Cerebellar nuclear complex (tissue), 1 donor: ENCODE results near the gene KRTAP10-2.

ENCODE experiments used
- DNase-seq, 2 experiments: peaks; one replicate each; lab custom pipeline; 2025; lab: John Stamatoyannopoulos, UW

The KRTAP10-2 gene

GRCh38 chr21:44539991-44540666, 11.2 kb downstream of the KRTAP10-2 start, which contains the start of gene KRTAP10-1:
TSS of gene KRTAP10-1 (minus strand) at chr21:44540195. CDS start at chr21:44540150, 45 bp downstream.
- no peak for DNase-seq

GRCh38 chr21:44539046-44539445, 12.3 kb downstream of the KRTAP10-2 start:
- DNase-seq = no peak

- no peak for DNase-seq
These were observed 13.1 kb downstream of the KRTAP10-2 start for GRCh38 chr21:44537930-44538911.

GRCh38 chr21:44535963-44536362, 15.3 kb downstream of the KRTAP10-2 start:
- no peak for DNase-seq

GRCh38 chr21:44534688-44535087, 16.6 kb downstream of the KRTAP10-2 start:
- no peak for DNase-seq

GRCh38 chr21:44533891-44534627, 17.2 kb downstream of the KRTAP10-2 start:
- no peak for DNase-seq

- DNase-seq = no peak
These were observed 18.0 kb downstream of the KRTAP10-2 start for GRCh38 chr21:44533121-44533890.

- no peak for DNase-seq
These were observed 18.6 kb downstream of the KRTAP10-2 start for GRCh38 chr21:44532712-44533111.

GRCh38 chr21:44531606-44532564, 19.4 kb downstream of the KRTAP10-2 start:
- DNase-seq = no peak

- DNase-seq = no peak
These were observed 20.3 kb downstream of the KRTAP10-2 start for GRCh38 chr21:44530903-44531605.

- DNase-seq = no peak
These were observed 20.9 kb downstream of the KRTAP10-2 start for GRCh38 chr21:44530221-44530902.

GRCh38 chr21:44529503-44530125, 21.7 kb downstream of the KRTAP10-2 start:
- no peak for DNase-seq

GRCh38 chr21:44529011-44529421, 22.3 kb downstream of the KRTAP10-2 start:
- DNase-seq = no peak

GRCh38 chr21:44528634-44528995, 22.7 kb downstream of the KRTAP10-2 start:
- DNase-seq = no peak

GRCh38 chr21:44527983-44528633, 23.2 kb downstream of the KRTAP10-2 start:
- DNase-seq = no peak

GRCh38 chr21:44527156-44527982, 23.9 kb downstream of the KRTAP10-2 start:
- no peak for DNase-seq
